GM21447 (cell line): ENCODE results near the gene ZG16.
A peak's percentile ranks its signal among the peaks of the same experiment; 100 is the strongest.
"Not testable (repeated sequence)": the region's sequence is repeated elsewhere in the genome, so short reads cannot be mapped to it uniquely, and the experiment has no call there.

ENCODE experiments used
- ATAC-seq: cut with Tn5 transposase; IDR thresholded peaks from one replicate; pipeline ENCODE4 v1.9.1; 2021; ENCODE audit not compliant: unreplicated experiment

The ZG16 gene, protein sequence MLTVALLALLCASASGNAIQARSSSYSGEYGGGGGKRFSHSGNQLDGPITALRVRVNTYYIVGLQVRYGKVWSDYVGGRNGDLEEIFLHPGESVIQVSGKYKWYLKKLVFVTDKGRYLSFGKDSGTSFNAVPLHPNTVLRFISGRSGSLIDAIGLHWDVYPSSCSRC

DNA sequence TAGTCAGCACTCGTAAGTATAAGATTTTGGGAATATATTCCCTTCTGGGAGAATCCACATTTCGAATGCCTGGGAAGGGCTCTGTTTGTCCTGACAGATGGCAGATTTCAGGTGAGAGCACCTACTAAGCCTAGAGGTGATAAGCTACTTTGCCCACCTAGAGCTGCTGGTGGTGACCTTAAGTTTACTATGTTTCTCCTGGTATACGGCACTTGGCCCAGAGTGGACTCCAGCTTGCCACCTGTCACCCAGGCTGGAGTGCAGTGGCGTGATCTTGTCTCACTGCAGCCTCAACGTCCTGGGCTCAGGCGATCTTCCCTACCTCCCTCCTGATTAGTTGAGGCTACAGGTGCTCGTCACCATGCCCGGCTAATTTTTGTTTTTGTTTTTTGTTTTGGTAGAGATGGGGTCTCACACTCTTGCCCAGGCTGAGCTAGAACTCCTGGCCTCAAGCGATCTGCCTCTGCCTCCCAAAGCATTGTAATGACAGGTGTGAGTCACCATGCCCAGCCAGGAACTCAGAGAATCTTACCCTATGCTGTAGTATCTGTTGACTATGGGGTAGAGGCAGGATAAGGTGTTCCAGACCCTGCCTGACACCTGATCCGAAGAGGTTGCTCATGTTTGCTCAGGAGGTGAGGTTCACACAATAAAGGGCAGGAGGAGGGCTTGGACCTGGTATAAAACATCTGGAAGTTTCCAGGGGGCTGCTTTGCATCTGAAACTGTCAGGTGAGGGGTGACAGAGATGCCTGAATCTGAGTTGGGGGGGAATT, at the start of gene ZG16:
Gene ZG16, plus strand, starts transcription at position 681 of the 775 bp plus-strand sequence. CDS start 1,011 bp downstream, outside the sequence.
- no peak for ATAC-seq

DNA sequence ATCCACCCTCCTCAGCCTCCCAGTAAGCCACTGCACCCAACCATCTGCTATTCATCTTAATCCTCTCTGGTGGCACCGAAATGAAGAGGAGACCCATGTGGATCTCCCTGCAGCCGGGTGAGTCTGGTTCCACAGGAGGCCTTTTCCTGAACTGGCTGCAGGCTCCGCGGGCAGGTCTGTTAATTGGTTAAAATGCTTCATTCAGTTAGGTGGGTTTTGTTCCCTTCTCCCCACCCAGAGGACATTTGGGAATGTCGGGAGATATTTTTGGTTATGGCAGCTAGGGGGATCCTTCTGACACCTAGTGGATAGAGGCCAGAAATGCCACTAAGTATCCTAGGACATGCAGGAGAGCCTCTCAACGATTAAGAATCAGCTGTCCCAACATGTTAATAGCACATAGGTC, 48.9 kb upstream of the ZG16 start:
- ATAC-seq = no peak

GRCh38 chr16:29730649-29731048, 47.4 kb upstream of the ZG16 start:
- no peak for ATAC-seq

DNA sequence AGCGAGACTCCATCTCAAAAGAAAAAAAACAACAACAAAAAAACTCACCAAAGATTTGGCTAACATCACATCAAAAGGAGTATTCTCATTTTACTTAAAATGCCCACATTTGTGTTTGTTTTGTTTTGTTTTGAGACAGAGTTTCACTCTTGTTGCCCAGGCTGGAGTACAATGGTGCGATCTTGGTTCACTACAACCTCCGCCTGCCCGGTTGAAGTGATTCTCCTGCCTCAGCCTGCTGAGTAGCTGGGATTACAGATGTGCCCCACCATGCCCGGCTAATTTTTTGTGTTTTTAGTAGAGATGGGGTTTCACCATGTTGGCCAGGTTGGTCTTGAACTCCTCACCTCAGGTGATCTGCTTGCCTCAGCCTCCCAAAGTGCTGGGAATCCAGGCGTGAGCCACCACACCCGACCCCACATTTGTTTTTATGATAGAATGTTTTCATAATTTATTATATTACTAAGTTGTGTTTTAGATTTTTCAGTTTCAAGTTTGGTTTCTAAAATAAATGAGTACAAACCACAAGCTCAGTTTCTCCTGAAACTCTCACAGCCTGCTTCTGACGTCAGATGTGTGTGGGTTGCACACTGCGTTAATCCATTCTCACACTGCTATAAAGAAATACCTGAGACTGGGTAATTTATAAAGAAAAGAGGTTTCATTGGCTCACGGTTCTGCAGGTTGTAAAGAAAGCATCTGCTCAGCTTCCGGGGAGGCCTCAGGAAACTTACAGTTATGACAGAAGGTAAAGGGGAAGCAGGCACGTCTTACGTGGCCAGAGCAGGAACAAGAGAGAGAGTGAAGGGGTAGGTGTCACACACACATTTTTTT, 46.1 kb upstream of the ZG16 start:
- ATAC-seq = peak; percentile 78

DNA sequence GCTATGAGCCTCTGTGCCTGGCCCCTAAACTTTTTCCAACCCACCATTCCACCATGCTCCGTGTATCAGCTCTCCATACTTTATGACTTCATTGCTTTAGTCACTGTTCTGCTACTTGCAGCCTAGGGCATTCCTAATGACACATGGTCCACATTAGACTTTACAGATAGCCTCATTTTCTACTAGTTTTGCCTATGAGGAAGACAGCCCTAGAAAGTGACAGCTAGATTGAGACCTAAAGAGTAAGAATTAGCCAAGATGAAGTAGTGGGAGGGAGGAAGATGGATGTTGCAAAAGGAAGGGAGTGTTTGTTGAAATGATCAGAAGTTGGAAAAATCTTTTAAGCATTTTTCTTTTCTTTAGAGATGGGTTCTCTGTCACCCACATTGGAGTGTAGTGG, 43.3 kb upstream of the ZG16 start:
- ATAC-seq = no peak

GRCh38 chr16:29736112-29736511, 41.9 kb upstream of the ZG16 start:
- no peak for ATAC-seq

DNA sequence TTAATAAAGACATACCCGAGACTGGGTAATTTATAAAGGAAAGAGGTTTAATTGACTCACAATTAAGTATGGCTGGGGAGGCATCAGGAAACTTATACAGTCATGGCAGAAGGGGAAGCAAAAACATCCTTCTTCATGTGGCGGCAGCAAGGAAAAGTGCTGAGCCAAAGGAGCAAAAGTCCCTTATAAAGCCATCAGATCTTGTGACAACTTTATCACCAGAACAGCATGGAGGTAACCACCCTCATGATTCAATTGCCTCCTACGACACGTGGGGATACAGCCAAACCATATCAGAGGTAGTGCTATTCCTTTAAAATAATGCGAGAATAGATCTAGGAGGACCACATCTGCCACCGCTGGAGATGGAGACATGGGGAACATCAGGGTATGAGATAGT, 41.3 kb upstream of the ZG16 start:
- no peak for ATAC-seq

DNA sequence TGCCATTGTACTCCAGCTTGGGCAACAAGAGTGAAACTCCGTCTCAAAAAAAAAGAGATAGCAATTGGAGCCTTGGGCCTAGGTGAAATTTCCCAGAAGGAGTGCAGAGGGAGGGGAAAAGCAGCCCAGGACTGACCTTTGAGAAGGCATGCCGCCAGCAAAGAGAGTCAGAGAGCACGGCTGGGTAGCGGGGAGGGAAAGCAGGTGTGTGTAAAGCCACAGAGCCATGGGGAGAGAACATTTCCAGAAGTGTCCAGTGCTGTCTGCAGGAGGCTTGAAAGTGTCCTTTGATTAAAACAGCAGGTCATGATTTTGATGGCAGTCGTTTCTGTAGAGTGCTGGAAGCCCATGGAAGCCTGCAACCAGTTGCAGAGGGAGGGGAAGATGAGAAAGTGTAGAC, 40.3 kb upstream of the ZG16 start:
- no peak for ATAC-seq

- ATAC-seq = peak; percentile 81
These were observed 39.5 kb upstream of the ZG16 start for GRCh38 chr16:29738514-29738913.

- not testable (repeated sequence) for ATAC-seq
These were observed 38.0 kb upstream of the ZG16 start for GRCh38 chr16:29739927-29740629.

GRCh38 chr16:29740630-29741015, 37.4 kb upstream of the ZG16 start:
- not testable (repeated sequence) for ATAC-seq

DNA sequence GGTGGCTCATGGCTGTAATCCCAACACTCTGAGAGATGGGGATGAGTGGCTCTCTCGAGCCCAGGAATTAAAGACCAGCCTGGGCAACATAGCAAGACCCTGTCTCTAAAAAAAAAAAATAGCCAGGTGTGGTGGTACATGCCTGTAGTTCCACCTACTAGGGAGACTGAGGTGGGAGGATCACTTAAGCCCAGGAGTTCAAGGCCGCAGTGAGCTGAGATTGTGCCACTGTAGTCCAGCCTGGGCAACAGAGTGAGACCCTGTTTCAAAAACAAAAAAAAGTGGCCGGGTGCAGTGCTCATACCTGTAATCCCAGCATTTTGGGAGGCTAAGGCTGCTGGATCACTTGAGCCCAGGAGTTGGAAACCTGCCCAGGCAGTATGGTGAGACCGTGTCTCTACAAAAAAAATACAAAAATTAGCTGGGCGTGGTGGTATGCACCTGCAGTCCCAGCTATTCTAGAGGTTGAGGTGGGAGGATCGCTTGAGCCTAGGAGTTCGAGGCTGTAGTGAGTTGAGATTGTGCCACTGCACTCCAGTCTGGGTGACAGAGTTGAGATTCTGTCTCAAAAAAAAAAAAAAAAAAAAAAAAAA, 35.3 kb upstream of the ZG16 start:
- ATAC-seq = no peak

DNA sequence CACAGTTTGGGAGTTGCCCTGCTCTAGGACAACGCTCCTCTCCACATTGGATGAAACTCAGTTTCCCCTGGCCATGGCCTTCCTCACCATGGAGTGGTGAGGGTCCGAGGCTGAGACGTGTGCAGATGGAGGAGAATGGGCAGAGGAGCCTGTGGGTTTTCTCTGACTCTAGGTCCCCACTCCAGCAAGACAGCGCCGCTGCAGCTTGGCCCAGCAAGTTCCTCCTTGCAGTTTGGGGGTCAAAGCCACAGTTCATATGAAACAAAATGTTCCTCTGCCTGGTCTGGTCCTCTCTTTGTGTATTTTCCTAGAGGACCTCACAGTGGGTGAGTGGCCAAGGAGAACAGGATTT, 34.6 kb upstream of the ZG16 start:
- ATAC-seq = no peak

GRCh38 chr16:29743827-29744531, 34.1 kb upstream of the ZG16 start:
- no peak for ATAC-seq

DNA sequence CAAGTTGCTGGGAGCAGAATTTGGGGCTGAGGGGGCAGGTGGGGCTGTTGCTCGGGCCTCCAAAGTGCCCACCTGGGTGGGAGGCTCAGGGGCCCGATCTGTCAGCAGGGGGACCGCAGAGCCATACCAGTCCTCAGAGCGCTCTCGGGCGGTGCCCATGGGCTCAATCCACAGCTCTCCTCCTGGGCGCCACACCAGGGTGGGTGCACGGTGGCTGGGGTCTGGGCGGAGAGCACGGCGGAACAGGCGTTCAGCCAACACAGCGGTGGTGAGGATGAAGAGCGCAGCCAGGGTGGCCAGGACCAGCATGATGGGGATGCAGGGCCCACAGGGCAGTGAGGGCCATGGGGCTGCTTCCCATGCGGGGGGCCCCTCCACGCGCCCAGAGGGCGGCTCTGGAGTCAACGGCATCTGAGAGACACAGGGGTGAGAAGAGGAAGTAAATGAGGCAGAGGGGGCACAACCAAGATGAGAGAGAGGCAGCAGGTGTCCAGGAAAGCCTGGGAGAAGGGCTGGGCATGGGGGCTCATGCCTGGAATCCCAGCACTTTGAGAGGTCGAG, 33.4 kb upstream of the ZG16 start:
- no peak for ATAC-seq

- ATAC-seq = peak; percentile 31
These were observed 32.8 kb upstream of the ZG16 start for GRCh38 chr16:29745121-29745852.

GRCh38 chr16:29745853-29746345, 32.2 kb upstream of the ZG16 start, which contains the start of gene C16orf54:
Gene C16orf54 (minus strand): TSS chr16:29745990. CDS start chr16:29744951, 1,039 bp downstream.
- ATAC-seq = peak; percentile 76

DNA sequence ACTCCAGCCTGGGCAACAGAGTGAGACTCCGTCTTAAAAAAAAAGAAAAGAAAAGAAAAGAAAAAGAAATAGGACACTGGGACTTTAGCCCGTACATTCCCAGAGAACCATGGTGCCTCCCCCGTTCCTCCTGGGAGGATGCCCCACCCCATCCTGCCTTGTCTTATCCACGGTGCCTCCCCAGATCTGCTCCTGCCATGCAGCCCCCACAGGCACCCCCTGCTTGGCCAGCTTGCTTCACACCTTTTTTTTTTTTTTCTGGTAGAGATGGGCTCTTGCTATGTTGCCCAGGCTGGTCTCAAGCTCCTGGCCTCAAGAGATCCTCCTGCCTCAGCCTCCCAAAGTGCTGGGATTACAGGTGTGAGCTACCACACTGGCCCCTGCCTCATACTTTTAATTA, 31.5 kb upstream of the ZG16 start:
- not testable (repeated sequence) for ATAC-seq
